ENCODE measurements around the gene ADCYAP1. TPM values are rescaled to one million over a fixed set of nuclear protein-coding genes. Genes with fewer than 3 reads are reported as not detected.

The ADCYAP1 gene
- total RNA-seq, 1 donor: not detected

DNA sequence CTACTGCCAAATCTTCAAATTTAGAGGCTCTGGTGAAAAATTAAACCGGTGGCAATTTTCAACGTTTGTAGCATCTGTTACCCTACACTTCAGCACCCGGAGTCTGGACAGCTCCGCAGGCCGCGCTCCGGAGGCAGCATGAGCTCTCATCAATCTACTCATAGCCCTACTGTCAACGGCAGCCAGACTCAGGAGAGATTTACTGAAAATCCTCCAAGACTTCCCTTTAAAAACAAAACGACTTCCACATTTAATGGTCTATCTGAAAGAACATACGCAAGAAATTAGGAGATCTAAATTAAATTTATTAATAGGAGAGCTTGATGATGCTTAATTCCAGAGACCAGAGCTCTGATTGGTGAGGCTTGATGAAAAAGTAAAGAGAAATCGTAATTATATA is 970 bp upstream of the ADCYAP1 start:
- Histone ChIP-seq H3K9me3 (ENCODE audit: low read depth, low read length) (no peaks in the 10 kb centered on the region), H3K4me3 (ENCODE audit: insufficient read depth, low read length) (no peak overlapping the region), H3K36me3 (ENCODE audit: insufficient read depth, low read length) (no peaks in the 10 kb centered on the region), H3K4me1 (ENCODE audit: insufficient read depth, low read length) (no peaks in the 10 kb centered on the region), H3K27ac (ENCODE audit: low read depth, low read length) (no peak overlapping the region), H3K27me3 (ENCODE audit: insufficient read depth, low read length) (peaks cover 61% of the 10 kb centered on the region), H3K79me2 (ENCODE audit: insufficient read depth, low read length) (no peaks in the 10 kb centered on the region), H4K20me1 (ENCODE audit: insufficient read depth, low read length) (no peaks in the 10 kb centered on the region), H2AFZ (ENCODE audit: low read length) (no peak overlapping the region), H3K4me2 (ENCODE audit: insufficient read depth, low read length) (no peak overlapping the region)
- DNase-seq (ENCODE audit: insufficient read length, low spot score, missing footprints): peak; percentile 89
- TF ChIP-seq, protein P1, sequence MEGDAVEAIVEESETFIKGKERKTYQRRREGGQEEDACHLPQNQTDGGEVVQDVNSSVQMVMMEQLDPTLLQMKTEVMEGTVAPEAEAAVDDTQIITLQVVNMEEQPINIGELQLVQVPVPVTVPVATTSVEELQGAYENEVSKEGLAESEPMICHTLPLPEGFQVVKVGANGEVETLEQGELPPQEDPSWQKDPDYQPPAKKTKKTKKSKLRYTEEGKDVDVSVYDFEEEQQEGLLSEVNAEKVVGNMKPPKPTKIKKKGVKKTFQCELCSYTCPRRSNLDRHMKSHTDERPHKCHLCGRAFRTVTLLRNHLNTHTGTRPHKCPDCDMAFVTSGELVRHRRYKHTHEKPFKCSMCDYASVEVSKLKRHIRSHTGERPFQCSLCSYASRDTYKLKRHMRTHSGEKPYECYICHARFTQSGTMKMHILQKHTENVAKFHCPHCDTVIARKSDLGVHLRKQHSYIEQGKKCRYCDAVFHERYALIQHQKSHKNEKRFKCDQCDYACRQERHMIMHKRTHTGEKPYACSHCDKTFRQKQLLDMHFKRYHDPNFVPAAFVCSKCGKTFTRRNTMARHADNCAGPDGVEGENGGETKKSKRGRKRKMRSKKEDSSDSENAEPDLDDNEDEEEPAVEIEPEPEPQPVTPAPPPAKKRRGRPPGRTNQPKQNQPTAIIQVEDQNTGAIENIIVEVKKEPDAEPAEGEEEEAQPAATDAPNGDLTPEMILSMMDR (IDR thresholded peaks at IDR 0.05; ENCODE audit: extremely low read depth, low read depth, low read length): no peak

- no peaks in the 10 kb centered on the region for H4K20me1 ChIP-seq (ENCODE audit: insufficient read depth, low read length)
- peak; percentile 49 for DNase-seq (ENCODE audit: insufficient read length, low spot score, missing footprints)
- no peak overlapping the region for H2AFZ ChIP-seq (ENCODE audit: low read length)
- H3K27ac ChIP-seq (ENCODE audit: low read depth, low read length): no peak overlapping the region
- peaks cover 77% of the 10 kb centered on the region for H3K27me3 ChIP-seq (ENCODE audit: insufficient read depth, low read length)
- no peaks in the 10 kb centered on the region for H3K79me2 ChIP-seq (ENCODE audit: insufficient read depth, low read length)
- no peaks in the 10 kb centered on the region for H3K36me3 ChIP-seq (ENCODE audit: insufficient read depth, low read length)
- no peaks in the 10 kb centered on the region for H3K9me3 ChIP-seq (ENCODE audit: low read depth, low read length)
- no peak overlapping the region for H3K4me2 ChIP-seq (ENCODE audit: insufficient read depth, low read length)
- H3K4me3 ChIP-seq (ENCODE audit: insufficient read depth, low read length): no peak overlapping the region
- no peaks in the 10 kb centered on the region for H3K4me1 ChIP-seq (ENCODE audit: insufficient read depth, low read length)
- TF ChIP-seq, protein P1 (IDR thresholded peaks at IDR 0.05; ENCODE audit: extremely low read depth, low read depth, low read length): no peak
Measured at GRCh38 chr18:905307-905947, 756 bp downstream of the ADCYAP1 start.

GRCh38 chr18:905948-906415 is 1.3 kb downstream of the ADCYAP1 start:
- peak; percentile 86 for DNase-seq (ENCODE audit: insufficient read length, low spot score, missing footprints)
- TF ChIP-seq, protein P1 (IDR thresholded peaks at IDR 0.05; ENCODE audit: extremely low read depth, low read depth, low read length): no peak
- H3K79me2 ChIP-seq (ENCODE audit: insufficient read depth, low read length): no peaks in the 10 kb centered on the region
- H3K4me2 ChIP-seq (ENCODE audit: insufficient read depth, low read length): no peak overlapping the region
- no peak overlapping the region for H3K27ac ChIP-seq (ENCODE audit: low read depth, low read length)
- no peak overlapping the region for H2AFZ ChIP-seq (ENCODE audit: low read length)
- no peaks in the 10 kb centered on the region for H3K4me1 ChIP-seq (ENCODE audit: insufficient read depth, low read length)
- H3K4me3 ChIP-seq (ENCODE audit: insufficient read depth, low read length): no peak overlapping the region
- peaks cover 82% of the 10 kb centered on the region for H3K27me3 ChIP-seq (ENCODE audit: insufficient read depth, low read length)
- no peaks in the 10 kb centered on the region for H3K36me3 ChIP-seq (ENCODE audit: insufficient read depth, low read length)
- no peaks in the 10 kb centered on the region for H3K9me3 ChIP-seq (ENCODE audit: low read depth, low read length)
- no peaks in the 10 kb centered on the region for H4K20me1 ChIP-seq (ENCODE audit: insufficient read depth, low read length)

- Histone ChIP-seq H2AFZ (ENCODE audit: low read length) (no peak overlapping the region), H3K4me3 (ENCODE audit: insufficient read depth, low read length) (no peak overlapping the region), H3K79me2 (ENCODE audit: insufficient read depth, low read length) (no peaks in the 10 kb centered on the region), H4K20me1 (ENCODE audit: insufficient read depth, low read length) (no peaks in the 10 kb centered on the region), H3K36me3 (ENCODE audit: insufficient read depth, low read length) (no peaks in the 10 kb centered on the region), H3K4me2 (ENCODE audit: insufficient read depth, low read length) (no peak overlapping the region), H3K27ac (ENCODE audit: low read depth, low read length) (no peak overlapping the region), H3K27me3 (ENCODE audit: insufficient read depth, low read length) (peaks cover 88% of the 10 kb centered on the region), H3K4me1 (ENCODE audit: insufficient read depth, low read length) (no peaks in the 10 kb centered on the region), H3K9me3 (ENCODE audit: low read depth, low read length) (no peaks in the 10 kb centered on the region)
- TF ChIP-seq, protein P1 (IDR thresholded peaks at IDR 0.05; ENCODE audit: extremely low read depth, low read depth, low read length): no peak
- DNase-seq (ENCODE audit: insufficient read length, low spot score, missing footprints): peak; percentile 85
Measured at GRCh38 chr18:906416-907114, 1.9 kb downstream of the ADCYAP1 start.
